OCI-LY7 (cell line): Measurements from ENCODE around the gene EIF4H. TPM values are rescaled to one million over a fixed set of nuclear protein-coding genes. Genes with fewer than 3 reads are reported as not detected.

Experiments used
- BruUV-seq: library from RNA; stranded (reverse); fragments of 400-500 nt; replicated peaks from 2 replicates; lab custom pipeline; 2021; lab: Mats Ljungman, UMichigan
- CTCF ChIA-PET: fragments of 300-600 bp; sonication (Branson Sonifier 250); formaldehyde crosslinking; loops from one replicate; lab custom pipeline; 2022; ENCODE audit warnings: antibody characterized with exemption; ENCODE audit not compliant: unreplicated experiment; lab: Charles Lee
- POLR2A ChIA-PET: fragments of 300-600 bp; sonication (Branson Sonifier 250); formaldehyde crosslinking; loops from one replicate; lab custom pipeline; 2022; ENCODE audit warnings: antibody characterized with exemption; lab: Charles Lee
- DNase-seq: peaks from one replicate; pipeline ENCODE4 v3.0.0-alpha.2; 2015; ENCODE audit warnings: low spot score
- H2AFZ ChIP-seq: fragments of 200-600 bp; sonication (generic), shearing (Covaris generic); 2 replicates; pipeline ENCODE4 v1.6.1; 2014; ENCODE audit warnings: mild to moderate bottlenecking, antibody characterized with exemption, low read length, moderate library complexity
- H3K27ac ChIP-seq: fragments of 200-600 bp; sonication (generic); 2 replicates; pipeline ENCODE4 v1.5.1; 2014; ENCODE audit warnings: mixed run types, low read depth, mild to moderate bottlenecking, moderate library complexity, low read length, inconsistent platforms; ENCODE audit not compliant: poor library complexity, severe bottlenecking
- H3K36me3 ChIP-seq: fragments of 200-600 bp; sonication (generic); 2 replicates; pipeline ENCODE4 v1.6.1; 2014; ENCODE audit warnings: mild to moderate bottlenecking, antibody characterized with exemption, low read length, moderate library complexity, mixed read lengths; ENCODE audit not compliant: insufficient read depth
- H3K4me1 ChIP-seq: fragments of 200-600 bp; sonication (generic); 2 replicates; pipeline ENCODE4 v1.5.1; 2014; ENCODE audit warnings: mild to moderate bottlenecking, low read length; ENCODE audit not compliant: insufficient read depth, poor library complexity, severe bottlenecking
- H3K4me2 ChIP-seq: fragments of 200-600 bp; sonication (generic); 2 replicates; pipeline ENCODE4 v1.6.1; 2014; ENCODE audit warnings: mild to moderate bottlenecking, low read length
- H3K4me3 ChIP-seq: fragments of 200-600 bp; sonication (generic); 2 replicates; pipeline ENCODE4 v1.5.1; 2014; ENCODE audit warnings: mild to moderate bottlenecking, low read depth, low read length; ENCODE audit not compliant: poor library complexity, severe bottlenecking
- H3K79me2 ChIP-seq: fragments of 200-600 bp; sonication (generic); 2 replicates; pipeline ENCODE4 v1.6.1; 2016; ENCODE audit warnings: low read depth, mild to moderate bottlenecking, low read length, moderate library complexity, mixed read lengths; ENCODE audit not compliant: insufficient read depth
- H3K9me2 ChIP-seq: fragments of 200-600 bp; sonication (generic); 2 replicates; pipeline ENCODE4 v1.6.1; 2016; ENCODE audit warnings: mild to moderate bottlenecking, low read length, mixed read lengths; ENCODE audit not compliant: insufficient read depth
- H3K9me3 ChIP-seq: fragments of 200-600 bp; sonication (generic); 2 replicates; pipeline ENCODE4 v1.6.1; 2014; ENCODE audit warnings: mild to moderate bottlenecking, mixed run types, low read length, mixed read lengths
- H4K20me1 ChIP-seq: fragments of 200-600 bp; sonication (generic); 2 replicates; pipeline ENCODE4 v1.6.1; 2014; ENCODE audit warnings: mild to moderate bottlenecking, antibody characterized with exemption, low read length, moderate library complexity, mixed read lengths; ENCODE audit not compliant: insufficient read depth
- CTCF ChIP-seq: fragments of 200-600 bp; sonication (generic); conservative IDR thresholded peaks from 2 replicates; pipeline ENCODE4 v1.5.1; 2014; ENCODE audit warnings: mild to moderate bottlenecking, antibody characterized with exemption, low read length, moderate library complexity, mixed read lengths
- EZH2phosphoT487 ChIP-seq: fragments of 200-600 bp; sonication (generic); IDR thresholded peaks from 2 replicates; pipeline ENCODE4 v1.6.1; 2018; ENCODE audit warnings: low read depth, borderline replicate concordance, mild to moderate bottlenecking, mixed run types, antibody characterized with exemption, low read length, moderate library complexity, mixed read lengths
- intact Hi-C: fragments of 100-400 bp; cut with micrococcal nuclease; formaldehyde crosslinking; loops from one replicate; pipeline ENCODE4 v1.10.0; 2022; ENCODE audit not compliant: unreplicated experiment
- total RNA-seq, 2 experiments: library from RNA; depleted of rRNA in 1 of 2; stranded (reverse); fragments of >200 nt in 1 of 2; shearing (Covaris generic) in 1 of 2; gene quantifications; 2 replicates each; pipeline ENCODE4 v1.2.3, GENCODE V29; 2014 to 2022

The EIF4H gene
- total RNA-seq, 2 experiments from 2014 or later, result 202 to 345 TPM

GRCh38 chr7:74138334-74138867, 35.8 kb upstream of the EIF4H start:
- Histone ChIP-seq H3K9me2 (no peaks in the 10 kb centered on the region), H3K27ac (no peak overlapping the region), H2AFZ (no peak overlapping the region), H3K79me2 (no peaks in the 10 kb centered on the region), H4K20me1 (no peaks in the 10 kb centered on the region), H3K9me3 (no peaks in the 10 kb centered on the region), H3K4me2 (no peak overlapping the region), H3K4me3 (no peak overlapping the region), H3K36me3 (no peaks in the 10 kb centered on the region), H3K4me1 (peaks cover 7% of the 10 kb centered on the region)
- ChIA-PET POLR2A (no interaction called here), CTCF (no interaction called here)
- BruUV-seq, result no TSS peak
- intact Hi-C loops, result no loop called here
- no peak for TF ChIP-seq CTCF
- no peak for TF ChIP-seq EZH2phosphoT487
- DNase-seq, result no peak

- no TSS peak for BruUV-seq
- Histone ChIP-seq H3K27ac (no peak overlapping the region), H3K4me2 (no peak overlapping the region), H3K9me2 (no peaks in the 10 kb centered on the region), H2AFZ (no peak overlapping the region), H3K4me1 (peaks cover 7% of the 10 kb centered on the region), H3K4me3 (no peak overlapping the region), H3K9me3 (peaks cover 2% of the 10 kb centered on the region; the same call in 1 of the 2 replicates), H3K36me3 (no peaks in the 10 kb centered on the region), H4K20me1 (no peaks in the 10 kb centered on the region), H3K79me2 (no peaks in the 10 kb centered on the region)
- CTCF ChIA-PET, result no interaction called here
- TF ChIP-seq CTCF, result no peak
- no peak for TF ChIP-seq EZH2phosphoT487
- intact Hi-C loops, result no loop called here
- no peak for DNase-seq
- POLR2A ChIA-PET, result interaction anchor here (0.6 to 1.1 kb wide), 4 partner anchors 9 to 1345 kb away, joined by 3 to 5 read pairs (median 4); no protein-coding TSS in a partner anchor
These were observed 35.0 kb upstream of the EIF4H start for GRCh38 chr7:74138945-74139843.
